Loucy (cell line): Measurements from ENCODE around the gene SGMS1.

Experiments used
- H2AFZ ChIP-seq: fragments of 200-600 bp; sonication (generic); 2 replicates; pipeline ENCODE4 v1.6.0; 2016; ENCODE audit warnings: antibody characterized with exemption, mild to moderate bottlenecking, low read length, moderate library complexity
- H3F3A ChIP-seq: fragments of 200-600 bp; 2 replicates; pipeline ENCODE4 v1.6.0; 2016; ENCODE audit warnings: antibody characterized with exemption, low read depth, mild to moderate bottlenecking
- H3K27me3 ChIP-seq: fragments of 200-600 bp; sonication (generic); 2 replicates; pipeline ENCODE4 v1.6.1; 2014; ENCODE audit warnings: low read length, mild to moderate bottlenecking; ENCODE audit not compliant: insufficient read depth, poor library complexity, severe bottlenecking
- H3K36me3 ChIP-seq: fragments of 200-600 bp; sonication (generic); 2 replicates; pipeline ENCODE4 v1.6.1; 2016; ENCODE audit warnings: low read length; ENCODE audit not compliant: insufficient read depth
- H3K4me1 ChIP-seq: fragments of 200-600 bp; sonication (generic); 2 replicates; pipeline ENCODE4 v1.5.1; 2014; ENCODE audit warnings: low read length, mild to moderate bottlenecking; ENCODE audit not compliant: insufficient read depth, poor library complexity, severe bottlenecking
- H3K4me2 ChIP-seq: fragments of 200-600 bp; sonication (generic); 2 replicates; pipeline ENCODE4 v1.6.0; 2014; ENCODE audit warnings: antibody characterized with exemption, low read length, low read depth, mild to moderate bottlenecking; ENCODE audit not compliant: poor library complexity, severe bottlenecking
- H3K4me3 ChIP-seq: fragments of 200-600 bp; sonication (generic); 2 replicates; pipeline ENCODE4 v1.5.1; 2014; ENCODE audit warnings: low read length, mild to moderate bottlenecking, mixed read lengths; ENCODE audit not compliant: poor library complexity, severe bottlenecking
- H3K79me2 ChIP-seq: fragments of 200-600 bp; sonication (generic); 2 replicates; pipeline ENCODE4 v1.6.1; 2014; ENCODE audit warnings: low read length; ENCODE audit not compliant: insufficient read depth
- H3K9ac ChIP-seq: fragments of 200-600 bp; sonication (generic); 2 replicates; pipeline ENCODE4 v1.6.0; 2014; ENCODE audit warnings: mild to moderate bottlenecking, low read depth, low read length, moderate library complexity; ENCODE audit not compliant: poor library complexity, severe bottlenecking
- H3K9me2 ChIP-seq: fragments of 200-600 bp; sonication (generic); replicated peaks from 2 replicates; pipeline ENCODE4 v1.6.1; 2016; ENCODE audit warnings: low read depth, low read length, mixed read lengths
- H3K9me3 ChIP-seq: fragments of 200-600 bp; sonication (generic); 2 replicates; pipeline ENCODE4 v1.6.1; 2014; ENCODE audit warnings: mild to moderate bottlenecking, antibody characterized with exemption, low read length, low read depth; ENCODE audit not compliant: insufficient read depth
- H4K20me1 ChIP-seq: fragments of 200-600 bp; sonication (generic); 2 replicates; pipeline ENCODE4 v1.6.0; 2014; ENCODE audit warnings: antibody characterized with exemption, low read length, mild to moderate bottlenecking; ENCODE audit not compliant: insufficient read depth, poor library complexity, severe bottlenecking
- CTCF ChIP-seq: fragments of 200-600 bp; sonication (generic); conservative IDR thresholded peaks from 2 replicates; pipeline ENCODE4 v1.5.1; 2014; ENCODE audit warnings: mild to moderate bottlenecking, antibody characterized with exemption, low read length
- EZH2phosphoT487 ChIP-seq: fragments of 200-600 bp; IDR thresholded peaks from 2 replicates; pipeline ENCODE4 v1.6.1; 2018; ENCODE audit warnings: antibody characterized with exemption, mild to moderate bottlenecking, moderate library complexity, borderline replicate concordance

Gene SGMS1

GRCh38 chr10:50477287-50478203, 146.2 kb downstream of the SGMS1 start:
- Histone ChIP-seq H3F3A (no peaks in the 10 kb centered on the region), H3K36me3 (no peaks in the 10 kb centered on the region), H3K9ac (no peak overlapping the region), H2AFZ (no peak overlapping the region), H3K9me3 (peaks cover 7% of the 10 kb centered on the region; the same call in 1 of the 2 replicates), H3K79me2 (no peaks in the 10 kb centered on the region), H4K20me1 (no peaks in the 10 kb centered on the region), H3K27me3 (no peaks in the 10 kb centered on the region), H3K4me2 (no peak overlapping the region), H3K9me2 (no peaks in the 10 kb centered on the region), H3K4me1 (no peaks in the 10 kb centered on the region), H3K4me3 (no peak overlapping the region)
- TF ChIP-seq CTCF, result no peak
- TF ChIP-seq EZH2phosphoT487, result no peak

- no peak overlapping the region for H3K9ac ChIP-seq
- no peaks in the 10 kb centered on the region for H3K36me3 ChIP-seq
- no peaks in the 10 kb centered on the region for H3K27me3 ChIP-seq
- no peak overlapping the region for H2AFZ ChIP-seq
- H3K9me2 ChIP-seq, result no peaks in the 10 kb centered on the region
- no peak overlapping the region for H3K4me2 ChIP-seq
- TF ChIP-seq EZH2phosphoT487 (no peak), CTCF (no peak)
- H4K20me1 ChIP-seq, result no peaks in the 10 kb centered on the region
- peaks cover 7% of the 10 kb centered on the region; the same call in 1 of the 2 replicates for H3K9me3 ChIP-seq
- no peaks in the 10 kb centered on the region for H3K79me2 ChIP-seq
- H3K4me3 ChIP-seq, result no peak overlapping the region
- H3K4me1 ChIP-seq, result peaks cover 29% of the 10 kb centered on the region
- H3F3A ChIP-seq, result no peaks in the 10 kb centered on the region
These were observed 150.0 kb downstream of the SGMS1 start for GRCh38 chr10:50473756-50474155.

- H3K4me1 ChIP-seq, result peaks cover 37% of the 10 kb centered on the region
- no peaks in the 10 kb centered on the region for H3K36me3 ChIP-seq
- H3K4me3 ChIP-seq, result no peak overlapping the region
- no peak for TF ChIP-seq EZH2phosphoT487
- no peak for TF ChIP-seq CTCF
- no peak overlapping the region for H3K9ac ChIP-seq
- no peaks in the 10 kb centered on the region for H3K79me2 ChIP-seq
- no peak overlapping the region for H3K4me2 ChIP-seq
- H3K27me3 ChIP-seq, result no peaks in the 10 kb centered on the region
- H3K9me2 ChIP-seq, result no peaks in the 10 kb centered on the region
- peaks cover 7% of the 10 kb centered on the region; the same call in 1 of the 2 replicates for H3K9me3 ChIP-seq
- H2AFZ ChIP-seq, result no peak overlapping the region
- no peaks in the 10 kb centered on the region for H4K20me1 ChIP-seq
- H3F3A ChIP-seq, result no peaks in the 10 kb centered on the region
These were observed 150.8 kb downstream of the SGMS1 start for GRCh38 chr10:50472914-50473313.
